ENCODE data around the gene PACRG.

PACRG gene

GRCh38 chr6:162719528-162719927, 8.2 kb upstream of the PACRG start:
- Histone ChIP-seq H3K27ac (no peak overlapping the region), H3K4me1 (no peaks in the 10 kb centered on the region), H3K27me3 (no peaks in the 10 kb centered on the region), H3K4me3 (no peak overlapping the region), H3K9me3 (no peaks in the 10 kb centered on the region), H3K36me3 (no peaks in the 10 kb centered on the region)
- DNase-seq, result no peak
- no peak for TF ChIP-seq CTCF (IDR thresholded peaks at IDR 0.05)
- intact Hi-C loops (cut with DNase I; ENCODE audit: low total_unique reads), result no loop called here

- Histone ChIP-seq H3K27me3 (no peaks in the 10 kb centered on the region), H3K9me3 (no peaks in the 10 kb centered on the region), H3K27ac (no peak overlapping the region), H3K4me3 (no peak overlapping the region), H3K36me3 (no peaks in the 10 kb centered on the region), H3K4me1 (peaks cover 0 to under 1% (median 0%) of the 10 kb centered on the region in 4 donors)
- TF ChIP-seq CTCF (IDR thresholded peaks at IDR 0.05), result no peak
- no peak for DNase-seq
- intact Hi-C loops (cut with DNase I; ENCODE audit: low total_unique reads), result no loop called here
Measured at GRCh38 chr6:162721404-162721687, 6.4 kb upstream of the PACRG start.

- no peak overlapping the region for H3K27ac ChIP-seq
- no peak for DNase-seq
- H3K36me3 ChIP-seq, result no peaks in the 10 kb centered on the region
- H3K4me1 ChIP-seq, result peaks cover 0 to 9% (median 3%) of the 10 kb centered on the region in 4 donors
- intact Hi-C loops (cut with DNase I; ENCODE audit: low total_unique reads), result no loop called here
- no peaks in the 10 kb centered on the region for H3K27me3 ChIP-seq
- no peak overlapping the region for H3K4me3 ChIP-seq
- H3K9me3 ChIP-seq, result no peaks in the 10 kb centered on the region
- TF ChIP-seq CTCF (IDR thresholded peaks at IDR 0.05), result no peak
Measured at GRCh38 chr6:162722226-162722625, 5.5 kb upstream of the PACRG start.

GRCh38 chr6:162722633-162723032, 5.1 kb upstream of the PACRG start:
- no peak for TF ChIP-seq CTCF (IDR thresholded peaks at IDR 0.05)
- H3K27ac ChIP-seq, result no peak overlapping the region
- DNase-seq, result no peak
- no peak overlapping the region for H3K4me3 ChIP-seq
- H3K27me3 ChIP-seq, result no peaks in the 10 kb centered on the region
- H3K4me1 ChIP-seq, result peaks cover 0 to 9% (median 3%) of the 10 kb centered on the region in 4 donors
- no peaks in the 10 kb centered on the region for H3K9me3 ChIP-seq
- intact Hi-C loops (cut with DNase I; ENCODE audit: low total_unique reads), result no loop called here
- H3K36me3 ChIP-seq, result no peaks in the 10 kb centered on the region

- intact Hi-C loops (cut with DNase I; ENCODE audit: low total_unique reads), result no loop called here
- no peaks in the 10 kb centered on the region for H3K27me3 ChIP-seq
- peaks cover 0 to 9% (median 4%) of the 10 kb centered on the region in 4 donors for H3K4me1 ChIP-seq
- H3K36me3 ChIP-seq, result no peaks in the 10 kb centered on the region
- H3K4me3 ChIP-seq, result peak overlapping the region; percentile 85 to 99
- peaks cover 0 to 4% (median 0%) of the 10 kb centered on the region in 3 donors for H3K9me3 ChIP-seq
- TF ChIP-seq CTCF (IDR thresholded peaks at IDR 0.05), result no peak
- DNase-seq, result no peak
- peak overlapping the region; percentile 85 to 92 for H3K27ac ChIP-seq
Measured at GRCh38 chr6:162726947-162727321, 840 bp upstream of the PACRG start.

- TF ChIP-seq CTCF (IDR thresholded peaks at IDR 0.05), result no peak
- intact Hi-C loops (cut with DNase I; ENCODE audit: low total_unique reads), result no loop called here
- peak overlapping the region; percentile 85 to 92 for H3K27ac ChIP-seq
- H3K36me3 ChIP-seq, result no peaks in the 10 kb centered on the region
- peaks cover 0 to 4% (median 0%) of the 10 kb centered on the region in 3 donors for H3K9me3 ChIP-seq
- H3K27me3 ChIP-seq, result no peaks in the 10 kb centered on the region
- no peak for DNase-seq
- H3K4me1 ChIP-seq, result peaks cover 0 to 9% (median 4%) of the 10 kb centered on the region in 4 donors
- peak overlapping the region; percentile 85 to 99 for H3K4me3 ChIP-seq
Measured at GRCh38 chr6:162728197-162728596, 423 bp downstream of the PACRG start.
